Endothelial cell (in vitro differentiated cells): ENCODE data around the gene POFUT2. TPM values are rescaled to one million over a fixed set of nuclear protein-coding genes. Genes with fewer than 3 reads are reported as not detected.

ENCODE experiments used
- DNase-seq: peaks from one replicate; pipeline ENCODE4 v3.0.0; 2021; ENCODE audit warnings: low spot score
- H3K27ac Mint-ChIP-seq: one replicate; pipeline ENCODE4 v1.8.0; 2021; ENCODE audit warnings: mixed read lengths, inconsistent platforms; ENCODE audit not compliant: unreplicated experiment
- H3K27me3 Mint-ChIP-seq: one replicate; pipeline ENCODE4 v1.8.0; 2021; ENCODE audit warnings: mild to moderate bottlenecking, moderate library complexity, mixed read lengths, inconsistent platforms; ENCODE audit not compliant: unreplicated experiment
- H3K36me3 Mint-ChIP-seq: one replicate; pipeline ENCODE4 v1.8.0; 2021; ENCODE audit warnings: mild to moderate bottlenecking, low read depth, mixed read lengths, inconsistent platforms; ENCODE audit not compliant: unreplicated experiment
- H3K4me1 Mint-ChIP-seq: one replicate; pipeline ENCODE4 v1.8.0; 2021; ENCODE audit warnings: mild to moderate bottlenecking, mixed read lengths, inconsistent platforms; ENCODE audit not compliant: unreplicated experiment
- H3K4me3 Mint-ChIP-seq: one replicate; pipeline ENCODE4 v1.8.0; 2021; ENCODE audit warnings: mild to moderate bottlenecking, mixed read lengths, inconsistent platforms; ENCODE audit not compliant: unreplicated experiment
- H3K9me3 Mint-ChIP-seq: one replicate; pipeline ENCODE4 v1.8.0; 2021; ENCODE audit warnings: mixed read lengths, inconsistent platforms; ENCODE audit not compliant: unreplicated experiment
- total RNA-seq: library from RNA; stranded (reverse); fragmentation: NEBNext Ultra II Directional; extraction: Animal tissue kit (Norgen Biotek cat#: 25700); gene quantifications from one replicate; pipeline ENCODE4 v1.2.1, GENCODE V29; 2021; ENCODE audit not compliant: unreplicated experiment
- TF ChIP-seq, protein P1 (sequence below): fragments of 200-600 bp; sonication (generic); IDR thresholded peaks from one replicate; pipeline ENCODE4 v1.5.0; 2021; ENCODE audit warnings: antibody characterized with exemption; ENCODE audit not compliant: unreplicated experiment

POFUT2 gene
- total RNA-seq, 1 donor from 2014 or later, result 37.8 TPM

DNA sequence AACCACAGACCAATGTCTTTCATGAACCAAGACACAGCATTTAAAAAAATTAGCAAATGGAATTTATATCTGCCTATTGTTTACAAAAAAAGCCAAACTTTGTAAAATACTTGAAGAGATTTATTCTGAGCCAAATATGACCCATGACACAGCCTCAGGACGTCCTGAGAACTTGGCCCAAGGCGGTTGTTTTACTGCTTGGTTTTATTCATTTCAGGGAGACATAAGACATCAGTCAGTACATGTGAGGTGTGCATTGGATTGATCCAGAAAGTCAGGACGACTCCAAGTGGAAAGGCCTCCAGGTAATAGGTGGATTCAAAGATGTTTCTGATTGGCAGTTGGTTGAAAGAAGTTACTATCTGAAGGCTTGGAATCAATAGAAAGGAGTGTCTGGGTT lies 1.4 kb upstream of the POFUT2 start:
- no peaks in the 10 kb centered on the region for H3K4me1 Mint-ChIP-seq
- no peak overlapping the region for H3K27ac Mint-ChIP-seq
- H3K9me3 Mint-ChIP-seq, result no peaks in the 10 kb centered on the region

DNA sequence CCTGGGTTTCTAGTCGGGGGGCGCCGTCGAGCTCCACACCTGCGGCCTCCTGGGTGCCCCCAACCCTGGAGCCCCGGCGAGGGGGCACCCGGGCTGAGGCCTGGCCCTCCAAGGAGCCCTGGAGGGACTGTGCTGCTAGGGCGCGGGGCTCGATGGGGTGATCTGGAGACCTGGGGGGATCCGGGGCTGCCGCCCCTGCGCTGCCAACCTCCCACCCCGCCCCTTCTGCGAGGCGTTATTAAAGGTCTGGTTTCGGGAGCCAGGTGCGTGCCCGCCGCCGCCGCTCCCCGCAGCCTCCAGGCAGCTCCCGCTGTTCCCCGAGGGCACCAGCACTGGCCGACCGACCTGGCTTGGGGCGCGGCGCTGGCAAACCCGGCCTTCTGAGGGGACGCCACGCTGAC lies 746 bp upstream of the POFUT2 start:
- Mint-ChIP-seq H3K27ac (no peak overlapping the region), H3K27me3 (peaks cover 2% of the 10 kb centered on the region), H3K4me3 (peak overlapping the region; percentile 87), H3K36me3 (peaks cover 23% of the 10 kb centered on the region), H3K9me3 (no peaks in the 10 kb centered on the region), H3K4me1 (no peaks in the 10 kb centered on the region)
- DNase-seq, result no peak
- TF ChIP-seq, protein P1, sequence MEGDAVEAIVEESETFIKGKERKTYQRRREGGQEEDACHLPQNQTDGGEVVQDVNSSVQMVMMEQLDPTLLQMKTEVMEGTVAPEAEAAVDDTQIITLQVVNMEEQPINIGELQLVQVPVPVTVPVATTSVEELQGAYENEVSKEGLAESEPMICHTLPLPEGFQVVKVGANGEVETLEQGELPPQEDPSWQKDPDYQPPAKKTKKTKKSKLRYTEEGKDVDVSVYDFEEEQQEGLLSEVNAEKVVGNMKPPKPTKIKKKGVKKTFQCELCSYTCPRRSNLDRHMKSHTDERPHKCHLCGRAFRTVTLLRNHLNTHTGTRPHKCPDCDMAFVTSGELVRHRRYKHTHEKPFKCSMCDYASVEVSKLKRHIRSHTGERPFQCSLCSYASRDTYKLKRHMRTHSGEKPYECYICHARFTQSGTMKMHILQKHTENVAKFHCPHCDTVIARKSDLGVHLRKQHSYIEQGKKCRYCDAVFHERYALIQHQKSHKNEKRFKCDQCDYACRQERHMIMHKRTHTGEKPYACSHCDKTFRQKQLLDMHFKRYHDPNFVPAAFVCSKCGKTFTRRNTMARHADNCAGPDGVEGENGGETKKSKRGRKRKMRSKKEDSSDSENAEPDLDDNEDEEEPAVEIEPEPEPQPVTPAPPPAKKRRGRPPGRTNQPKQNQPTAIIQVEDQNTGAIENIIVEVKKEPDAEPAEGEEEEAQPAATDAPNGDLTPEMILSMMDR, result no peak

More for the DNA sequence above, 1.4 kb upstream of the POFUT2 start:
- Mint-ChIP-seq H3K36me3 (peaks cover 20% of the 10 kb centered on the region), H3K27me3 (no peaks in the 10 kb centered on the region), H3K4me3 (peak overlapping the region; percentile 87)
- TF ChIP-seq, protein P1, result no peak
- DNase-seq, result no peak

DNA sequence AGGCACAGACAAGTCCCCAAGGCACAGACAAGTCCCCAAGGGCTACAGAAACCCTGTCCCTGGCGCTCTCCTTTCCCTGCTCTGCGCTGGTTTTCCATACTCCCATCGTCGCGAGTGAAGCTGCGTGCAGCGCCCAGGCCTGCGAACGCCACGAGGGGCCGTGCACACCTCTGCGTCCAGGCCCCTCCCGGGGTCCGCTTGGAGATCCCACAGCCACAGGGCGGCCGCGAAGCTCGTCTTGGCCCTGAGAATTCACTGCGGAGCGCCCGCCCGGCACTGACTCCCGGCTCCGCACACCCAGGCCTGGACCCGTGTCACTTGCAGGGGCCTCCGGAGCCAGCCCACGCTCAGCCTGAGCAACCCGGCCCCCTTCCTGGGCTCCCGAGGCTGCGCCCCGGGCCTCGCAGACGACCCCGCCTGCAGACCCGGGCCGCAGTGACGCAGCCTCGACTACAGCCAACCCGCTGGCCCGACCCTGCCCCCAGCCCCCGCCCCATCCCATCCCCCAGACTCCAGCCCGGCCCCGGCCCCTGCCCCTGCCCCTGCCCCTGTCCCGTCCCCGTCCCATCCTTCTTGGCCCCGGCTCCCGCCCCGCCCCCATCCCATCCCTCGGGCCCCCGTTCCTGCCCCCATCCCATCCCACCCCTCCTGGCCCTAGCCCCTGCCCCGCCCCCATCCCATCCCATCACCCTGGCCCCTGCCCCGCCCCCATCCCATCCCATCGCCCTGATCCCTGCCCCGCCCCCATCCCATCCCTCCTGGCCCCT lies 841 bp downstream of the POFUT2 start:
- Mint-ChIP-seq H3K27me3 (peaks cover 5% of the 10 kb centered on the region), H3K9me3 (no peaks in the 10 kb centered on the region), H3K36me3 (peaks cover 23% of the 10 kb centered on the region), H3K27ac (no peak overlapping the region), H3K4me1 (no peaks in the 10 kb centered on the region), H3K4me3 (peak overlapping the region; percentile 83)
- DNase-seq, result peak; percentile 69
- TF ChIP-seq, protein P1, result no peak

DNA sequence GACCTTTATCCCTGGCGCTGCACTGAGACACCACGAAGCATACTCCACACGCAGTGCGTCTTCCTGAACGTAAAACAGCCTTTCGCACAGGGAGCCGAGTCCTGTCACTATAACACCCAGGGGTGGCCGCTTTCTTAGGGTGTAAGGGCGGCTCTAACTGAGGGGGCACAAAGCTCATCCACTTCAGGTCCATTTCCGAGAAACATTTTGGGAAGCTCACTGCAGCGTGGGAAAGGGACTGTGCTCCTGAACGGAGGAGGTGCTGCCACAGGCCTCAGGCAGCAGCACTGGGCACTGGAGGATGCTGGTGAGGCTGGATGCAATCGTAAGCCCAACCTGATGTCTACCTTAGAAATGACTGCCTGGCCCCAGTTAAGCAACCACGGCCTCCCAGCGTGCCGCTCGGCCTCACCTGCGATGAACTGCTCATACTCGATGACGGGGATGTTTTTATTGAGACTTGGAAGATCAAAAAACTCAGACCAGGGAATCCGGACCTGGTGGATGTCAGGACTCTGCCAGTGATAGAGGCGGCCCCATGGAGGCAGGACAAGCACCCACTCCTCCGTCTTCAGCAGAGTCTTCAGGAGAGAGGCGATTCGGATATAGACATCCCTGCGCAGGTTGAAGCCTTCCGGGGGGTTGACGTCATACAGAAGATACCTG lies 2.3 kb downstream of the POFUT2 start:
- Mint-ChIP-seq H3K4me3 (peak overlapping the region; percentile 57), H3K27me3 (peaks cover 5% of the 10 kb centered on the region), H3K4me1 (no peaks in the 10 kb centered on the region), H3K27ac (no peak overlapping the region), H3K36me3 (peaks cover 31% of the 10 kb centered on the region), H3K9me3 (no peaks in the 10 kb centered on the region)
- no peak for DNase-seq
- TF ChIP-seq, protein P1, result no peak

DNA sequence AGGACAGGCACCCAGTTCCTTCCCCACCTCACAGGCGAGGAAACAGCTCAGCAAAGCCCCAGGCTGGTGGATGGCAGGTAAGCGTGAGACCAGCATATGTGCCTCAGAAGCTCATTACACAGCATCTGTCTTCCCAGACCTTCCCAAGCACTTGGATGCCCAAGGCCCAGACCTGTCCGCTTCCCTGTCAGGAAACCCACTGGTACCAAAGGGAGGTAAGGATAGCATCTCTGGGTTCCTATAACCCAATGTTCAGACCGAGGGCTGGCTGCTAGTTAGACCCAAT lies 3.3 kb downstream of the POFUT2 start:
- Mint-ChIP-seq H3K27ac (no peak overlapping the region), H3K4me3 (no peak overlapping the region), H3K9me3 (no peaks in the 10 kb centered on the region), H3K4me1 (no peaks in the 10 kb centered on the region), H3K36me3 (peaks cover 32% of the 10 kb centered on the region), H3K27me3 (peaks cover 8% of the 10 kb centered on the region)
- TF ChIP-seq, protein P1, result no peak
- no peak for DNase-seq
